HG03060 (cell line): ENCODE data around the gene CFAP20DC.
"Not testable (repeated sequence)": the region's sequence is repeated elsewhere in the genome, so short reads cannot be mapped to it uniquely, and the experiment has no call there.

Experiments used
- ATAC-seq: cut with Tn5 transposase; IDR thresholded peaks from one replicate; pipeline ENCODE4 v1.9.1; 2021; ENCODE audit warnings: low read depth, moderate number of reproducible peaks; ENCODE audit not compliant: unreplicated experiment

CFAP20DC gene

DNA sequence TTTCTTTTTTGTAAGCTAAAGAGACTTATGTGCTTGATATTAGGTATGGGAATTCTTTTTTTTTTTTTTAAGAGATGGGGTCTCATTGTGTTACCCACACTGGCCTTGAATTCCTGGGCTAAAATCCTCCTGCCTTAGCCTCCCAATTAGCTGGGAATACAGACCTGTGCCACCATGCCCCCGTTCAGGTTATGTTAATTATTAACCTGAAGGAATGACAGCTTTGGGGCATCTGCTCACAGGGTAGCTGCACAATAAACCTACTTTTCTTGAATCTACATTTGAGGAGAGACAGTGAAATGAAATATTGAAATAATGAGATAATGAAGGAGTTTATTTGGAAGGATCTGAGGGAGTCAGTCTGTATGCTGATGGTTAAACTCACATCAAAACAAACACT is 225.0 kb downstream of the CFAP20DC start:
- ATAC-seq = no peak

GRCh38 chr3:58824285-58824684 is 225.5 kb downstream of the CFAP20DC start:
- no peak for ATAC-seq

- not testable (repeated sequence) for ATAC-seq
Observed at GRCh38 chr3:58806551-58807244, 243.1 kb downstream of the CFAP20DC start.

- ATAC-seq = no peak
Observed at GRCh38 chr3:58804914-58805313, 244.9 kb downstream of the CFAP20DC start.

DNA sequence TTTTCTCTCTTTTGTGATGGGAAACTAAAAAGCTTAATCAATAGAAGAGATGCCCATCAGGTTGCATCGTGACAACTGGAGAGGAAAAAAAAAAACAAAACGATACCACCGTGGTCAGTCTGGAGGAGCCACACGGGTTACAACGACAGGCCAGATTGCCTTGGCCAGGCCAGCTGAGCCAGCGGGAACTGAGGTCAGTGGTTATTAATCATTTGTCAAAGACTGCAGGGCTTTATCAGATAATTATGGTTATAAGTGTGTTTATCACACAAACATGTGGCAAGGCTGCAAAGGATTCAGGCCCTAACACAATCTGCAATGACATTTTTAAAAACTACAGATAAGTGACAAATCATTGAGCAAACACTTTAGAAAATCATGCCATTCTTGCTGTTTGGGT is 248.3 kb downstream of the CFAP20DC start:
- ATAC-seq = no peak

DNA sequence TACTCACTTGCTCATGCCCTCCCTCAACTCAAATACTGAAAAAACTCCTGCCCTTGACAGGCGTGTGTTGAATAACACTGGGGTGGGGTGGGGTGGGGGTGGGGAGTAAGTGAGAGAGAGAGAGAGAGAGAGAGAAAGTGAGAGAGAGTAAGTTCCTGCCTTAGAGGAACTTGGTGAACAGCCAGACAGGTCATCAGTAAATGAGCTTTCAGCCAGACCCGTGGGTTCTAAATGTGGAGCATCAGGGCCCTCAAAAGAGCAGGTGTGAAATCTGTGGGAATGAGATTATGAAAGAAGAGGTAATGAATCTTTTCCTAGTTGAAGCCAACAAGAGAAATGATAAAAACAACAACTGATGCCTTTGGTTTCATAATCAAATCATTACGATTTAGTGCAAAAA is 248.9 kb downstream of the CFAP20DC start:
- ATAC-seq = no peak

DNA sequence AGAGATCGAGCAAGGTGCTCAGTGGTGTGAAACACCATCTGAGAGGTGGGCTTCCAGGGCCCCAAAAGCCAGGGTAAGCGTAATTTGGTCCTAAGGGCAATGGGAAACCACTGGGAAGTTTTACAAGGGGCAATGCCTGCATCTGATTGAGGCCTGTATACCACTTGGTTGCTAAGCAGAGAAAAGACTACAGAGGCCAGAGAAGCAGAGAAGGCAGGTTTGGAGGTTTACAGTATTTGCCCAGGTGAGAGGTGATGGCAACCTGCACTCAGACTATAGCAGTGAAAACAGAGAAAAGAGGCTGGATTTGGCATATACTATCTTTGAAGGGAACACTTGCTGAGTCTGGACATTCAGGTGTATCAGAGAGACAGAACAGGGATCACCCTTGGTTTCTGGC is 249.8 kb downstream of the CFAP20DC start:
- ATAC-seq = no peak

GRCh38 chr3:58799271-58799670 is 250.6 kb downstream of the CFAP20DC start:
- no peak for ATAC-seq

DNA sequence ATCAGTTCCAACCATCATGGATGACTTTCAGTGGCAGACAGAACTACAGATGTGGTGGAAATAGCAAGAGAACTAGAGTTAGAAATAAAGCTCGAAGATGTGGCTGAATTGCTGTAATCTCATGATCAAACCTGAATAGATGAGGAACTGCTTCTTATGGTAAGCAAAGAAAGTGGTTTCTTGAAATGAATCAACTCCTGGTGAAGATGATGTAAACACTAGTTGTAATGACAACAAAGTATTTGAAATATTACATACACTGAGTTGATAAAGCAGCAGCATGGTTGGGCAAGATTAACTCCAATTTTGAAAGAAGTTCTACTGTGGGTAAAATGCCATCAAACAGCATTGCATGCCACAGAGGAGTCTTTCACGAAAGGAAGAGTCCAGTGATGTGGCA is 251.5 kb downstream of the CFAP20DC start:
- ATAC-seq = no peak

GRCh38 chr3:58794750-58795149 is 255.1 kb downstream of the CFAP20DC start:
- no peak for ATAC-seq

DNA sequence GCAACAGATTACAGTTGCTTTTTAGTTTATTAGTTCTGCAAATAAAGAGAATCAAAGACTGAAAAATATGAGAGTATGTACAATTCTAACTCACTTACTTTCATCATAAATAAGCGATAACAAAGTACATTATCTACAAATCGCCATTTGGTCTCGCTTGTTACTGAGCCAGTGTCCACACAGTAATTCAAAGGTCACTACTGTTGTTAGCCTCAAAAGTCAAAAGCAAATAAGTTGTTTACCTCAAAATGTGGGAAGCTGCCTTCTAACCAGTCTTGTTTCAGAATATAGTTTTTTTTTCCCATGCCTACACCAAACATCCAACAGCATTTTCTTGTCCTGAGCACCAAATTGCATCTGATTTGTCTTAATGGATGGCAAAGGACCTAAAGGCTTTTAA is 255.9 kb downstream of the CFAP20DC start:
- no peak for ATAC-seq

GRCh38 chr3:58792921-58793451 is 256.8 kb downstream of the CFAP20DC start:
- ATAC-seq = no peak

DNA sequence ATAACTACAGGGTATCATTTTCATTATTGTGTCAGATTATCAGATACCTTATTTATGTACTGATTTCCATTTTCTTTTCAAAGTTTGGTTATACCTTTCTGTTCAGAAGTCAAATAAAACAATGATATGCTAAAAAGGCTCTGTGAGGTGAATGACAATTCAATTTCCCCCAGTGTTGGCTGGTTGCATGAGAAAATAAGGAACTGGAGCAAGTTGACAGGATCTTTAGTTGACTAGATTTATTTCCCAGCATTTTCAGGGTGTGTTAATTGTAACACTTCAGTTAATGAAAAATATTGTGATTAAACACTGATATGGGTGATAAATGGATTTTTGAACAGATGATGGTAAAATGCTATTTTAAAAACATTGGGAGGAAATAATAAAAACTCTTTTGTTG is 260.4 kb downstream of the CFAP20DC start:
- no peak for ATAC-seq

- ATAC-seq = no peak
Observed at GRCh38 chr3:58784888-58785287, 264.9 kb downstream of the CFAP20DC start.

- no peak for ATAC-seq
Observed at GRCh38 chr3:58784425-58784824, 265.4 kb downstream of the CFAP20DC start.

DNA sequence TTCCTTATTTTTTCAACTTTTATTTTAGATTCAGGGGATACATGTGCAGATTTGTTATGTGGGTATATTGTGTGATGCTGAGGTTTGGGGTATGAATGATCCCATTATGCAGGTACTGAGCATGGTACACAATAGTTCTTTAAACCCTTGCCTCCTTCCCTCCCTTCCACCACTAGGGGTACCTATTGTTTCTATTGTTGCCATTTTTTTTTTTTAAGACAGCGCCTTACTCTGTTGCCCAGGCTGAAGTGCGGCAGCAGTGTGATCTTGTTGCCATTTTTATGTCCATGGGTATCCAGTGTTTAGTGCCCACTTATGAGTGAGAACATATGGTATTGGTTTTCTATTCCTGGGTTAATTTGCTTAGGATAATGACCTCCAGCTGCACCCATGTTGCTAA is 266.0 kb downstream of the CFAP20DC start:
- ATAC-seq = no peak

DNA sequence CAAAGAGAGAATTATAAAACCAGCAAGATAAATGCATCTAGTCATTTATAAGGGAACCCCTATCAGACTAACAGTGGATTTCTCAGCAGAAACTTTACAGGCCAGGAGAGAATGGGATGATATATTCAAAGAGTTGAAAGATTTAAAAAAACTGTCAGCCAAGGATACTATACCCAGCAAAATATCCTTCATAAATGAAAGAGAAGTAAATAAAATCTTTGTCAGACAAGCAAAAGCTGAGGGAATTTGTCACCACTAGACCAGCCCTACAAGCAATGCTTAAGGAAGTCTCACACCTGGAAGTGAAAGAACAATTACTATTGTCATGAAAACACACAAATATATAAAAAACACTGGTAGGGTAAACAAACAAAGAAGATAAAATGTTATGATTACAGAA is 269.9 kb downstream of the CFAP20DC start:
- ATAC-seq = no peak

DNA sequence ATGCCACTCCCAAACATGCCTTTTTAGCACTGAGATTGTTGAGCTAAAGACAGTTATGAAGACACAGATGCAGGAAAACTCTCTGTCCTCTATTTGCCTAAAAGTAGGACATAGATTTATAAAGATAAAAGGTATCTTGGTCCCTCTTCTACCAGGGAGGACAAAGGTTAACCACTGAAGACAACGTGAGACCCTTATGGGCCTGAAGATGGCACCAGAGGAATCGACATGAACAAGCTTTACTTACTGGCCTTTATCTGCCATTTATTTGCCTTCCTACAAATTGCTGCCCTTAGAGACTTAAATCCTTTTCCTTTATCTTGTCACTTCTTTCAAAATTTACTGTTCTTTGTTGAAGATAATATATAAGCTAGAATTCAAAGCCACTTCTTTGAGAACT is 273.6 kb downstream of the CFAP20DC start:
- no peak for ATAC-seq

GRCh38 chr3:58772462-58772861 is 277.4 kb downstream of the CFAP20DC start:
- no peak for ATAC-seq

DNA sequence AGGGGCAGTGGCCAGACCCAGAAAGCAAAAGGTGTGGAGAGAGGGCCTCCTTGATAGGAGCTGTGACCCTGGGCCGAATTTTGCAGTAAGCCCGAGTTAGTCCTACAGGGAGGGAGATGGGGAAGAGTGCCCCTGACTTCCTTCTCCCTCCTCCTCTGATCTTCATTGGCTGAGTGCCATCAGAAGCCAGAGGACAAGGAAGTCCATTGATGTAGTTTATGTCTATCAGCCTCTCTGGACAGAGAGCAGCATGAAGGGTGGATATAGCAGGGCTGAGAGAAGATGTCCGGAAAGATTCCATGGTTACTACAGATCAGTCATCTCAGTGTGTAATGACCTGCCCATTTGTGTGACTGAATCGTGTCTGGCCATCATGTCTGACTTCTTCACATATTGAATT is 280.8 kb downstream of the CFAP20DC start:
- no peak for ATAC-seq

GRCh38 chr3:58766587-58767282 is 283.1 kb downstream of the CFAP20DC start:
- no peak for ATAC-seq

GRCh38 chr3:58755150-58755549 is 294.7 kb downstream of the CFAP20DC start:
- ATAC-seq = no peak
